PC-9 (cell line): Measurements from ENCODE around the gene CCDC117. TPM values are rescaled to one million over a fixed set of nuclear protein-coding genes. Genes with fewer than 3 reads are reported as not detected.

Source experiments
- BruUV-seq: library from RNA; stranded (reverse); fragments of 400-500 nt; replicated peaks from 2 replicates; lab custom pipeline; 2021; lab: Mats Ljungman, UMichigan
- CTCF ChIA-PET: fragments of 300-600 bp; sonication (Branson Sonifier 250); formaldehyde crosslinking; loops from one replicate; lab custom pipeline; 2022; ENCODE audit warnings: antibody characterized with exemption; lab: Charles Lee
- POLR2A ChIA-PET: fragments of 300-600 bp; sonication (Branson Sonifier 250); formaldehyde crosslinking; loops from one replicate; lab custom pipeline; 2022; ENCODE audit warnings: antibody characterized with exemption; ENCODE audit not compliant: unreplicated experiment; lab: Charles Lee
- DNase-seq, 2 experiments: peaks; one replicate each; pipeline versions ENCODE4 v3.0.0 to v3.0.0-alpha.2; 2015 to 2022; ENCODE audit warnings: mixed read lengths in 1 of 2
- H2AFZ ChIP-seq: fragments of 200-600 bp; sonication (generic); 2 replicates; pipeline ENCODE4 v1.8.1; 2017; ENCODE audit warnings: antibody characterized with exemption
- H3F3A ChIP-seq: fragments of 200-600 bp; sonication (generic); 2 replicates; pipeline ENCODE4 v1.8.1; 2017; ENCODE audit warnings: antibody characterized with exemption, mild to moderate bottlenecking, low read depth; ENCODE audit not compliant: insufficient read depth
- H3K27ac ChIP-seq: fragments of 200-600 bp; sonication (generic); 2 replicates; pipeline ENCODE4 v1.6.1; 2016; ENCODE audit warnings: mixed run types
- H3K27me3 ChIP-seq: fragments of 200-600 bp; sonication (generic); 2 replicates; pipeline ENCODE4 v1.6.1; 2016; ENCODE audit warnings: low read depth, mixed run types; ENCODE audit not compliant: insufficient read depth
- H3K36me3 ChIP-seq: fragments of 200-600 bp; sonication (generic); 2 replicates; pipeline ENCODE4 v1.6.1; 2016; ENCODE audit warnings: low read depth, mixed run types
- H3K4me1 ChIP-seq: fragments of 200-600 bp; sonication (generic); replicated peaks from 2 replicates; pipeline ENCODE4 v1.6.1; 2016; ENCODE audit warnings: mixed run types; ENCODE audit not compliant: insufficient read depth
- H3K4me2 ChIP-seq: fragments of 200-600 bp; sonication (generic); 2 replicates; pipeline ENCODE4 v1.6.1; 2017; ENCODE audit warnings: mixed run types
- H3K4me3 ChIP-seq: fragments of 200-600 bp; sonication (generic); 2 replicates; pipeline ENCODE4 v1.6.1; 2016; ENCODE audit warnings: mixed run types
- H3K79me2 ChIP-seq: fragments of 200-600 bp; sonication (generic); 2 replicates; pipeline ENCODE4 v1.6.1; 2017; ENCODE audit warnings: low read depth, mixed run types
- H3K9me2 ChIP-seq: fragments of 200-600 bp; sonication (generic); 2 replicates; pipeline ENCODE4 v1.8.1; 2017; ENCODE audit warnings: mild to moderate bottlenecking; ENCODE audit not compliant: insufficient read depth
- H3K9me3 ChIP-seq: fragments of 200-600 bp; sonication (generic); 2 replicates; pipeline ENCODE4 v1.8.1; 2016; ENCODE audit warnings: low read depth; ENCODE audit not compliant: insufficient read depth
- H4K20me1 ChIP-seq: fragments of 200-600 bp; sonication (generic); 2 replicates; pipeline ENCODE4 v1.8.1; 2017; ENCODE audit not compliant: insufficient read depth
- EZH2 ChIP-seq: fragments of 200-600 bp; sonication (generic); IDR thresholded peaks from 2 replicates; pipeline ENCODE4 v1.8.0; 2017; ENCODE audit warnings: antibody characterized with exemption, low read depth
- intact Hi-C: fragments of 100-400 bp; cut with micrococcal nuclease; formaldehyde crosslinking; loops from one replicate; pipeline ENCODE4 v1.10.0; 2022; ENCODE audit not compliant: unreplicated experiment
- total RNA-seq: library from RNA; stranded (reverse); gene quantifications from 2 replicates; pipeline ENCODE4 v1.2.3, GENCODE V29; 2021
- TF ChIP-seq, protein P1 (sequence below): fragments of 200-600 bp; sonication (generic); conservative IDR thresholded peaks from 2 replicates; pipeline ENCODE4 v1.6.1; 2017; ENCODE audit warnings: mixed run types, antibody characterized with exemption, mild to moderate bottlenecking, moderate library complexity

The CCDC117 gene
- total RNA-seq, 1 experiment from 2014 or later, result 11.4 TPM

DNA sequence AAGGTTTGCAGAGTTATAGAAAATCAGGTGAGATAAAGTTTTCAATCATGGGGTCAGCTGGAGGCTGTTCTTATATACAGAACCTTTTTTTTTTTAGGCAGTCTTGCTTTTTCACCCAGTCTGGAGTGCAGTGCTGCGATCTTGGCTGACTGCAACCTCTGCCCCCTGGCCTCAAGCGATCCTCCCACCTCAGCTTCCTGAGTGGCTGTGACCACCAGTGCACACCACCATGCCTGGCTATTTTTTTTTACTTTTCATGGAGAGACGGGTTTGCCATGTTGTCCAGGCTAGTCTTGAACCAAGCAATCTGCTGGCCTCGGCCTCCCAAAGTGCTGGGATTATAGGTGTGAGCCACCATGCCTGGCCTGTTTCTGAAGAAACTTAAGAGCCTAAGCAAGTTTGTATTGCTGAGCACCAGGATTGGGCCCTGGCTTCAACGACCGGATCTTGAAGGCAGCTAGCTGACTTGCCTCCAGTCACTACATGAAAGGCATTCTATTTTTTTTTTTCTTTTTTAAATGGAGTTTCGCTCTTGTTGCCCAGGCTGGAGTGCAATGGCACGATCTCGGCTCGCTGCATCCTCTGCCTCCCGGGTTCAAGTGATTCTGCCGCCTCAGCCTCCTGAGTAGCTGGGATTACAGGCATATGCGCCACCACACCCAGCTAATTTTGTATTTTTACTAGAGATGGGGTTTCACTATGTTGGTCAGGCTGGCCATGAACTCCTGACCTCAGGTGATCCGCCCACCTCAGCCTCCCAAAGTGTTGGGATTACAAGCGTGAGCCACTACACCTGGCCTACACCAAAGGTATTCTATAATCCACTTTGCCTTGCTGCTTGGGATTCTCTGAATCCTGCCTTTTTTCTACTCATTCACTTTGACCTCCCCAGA is 20.2 kb downstream of the CCDC117 start:
- CTCF ChIA-PET, result no interaction called here
- intact Hi-C loops, result no loop called here

DNA sequence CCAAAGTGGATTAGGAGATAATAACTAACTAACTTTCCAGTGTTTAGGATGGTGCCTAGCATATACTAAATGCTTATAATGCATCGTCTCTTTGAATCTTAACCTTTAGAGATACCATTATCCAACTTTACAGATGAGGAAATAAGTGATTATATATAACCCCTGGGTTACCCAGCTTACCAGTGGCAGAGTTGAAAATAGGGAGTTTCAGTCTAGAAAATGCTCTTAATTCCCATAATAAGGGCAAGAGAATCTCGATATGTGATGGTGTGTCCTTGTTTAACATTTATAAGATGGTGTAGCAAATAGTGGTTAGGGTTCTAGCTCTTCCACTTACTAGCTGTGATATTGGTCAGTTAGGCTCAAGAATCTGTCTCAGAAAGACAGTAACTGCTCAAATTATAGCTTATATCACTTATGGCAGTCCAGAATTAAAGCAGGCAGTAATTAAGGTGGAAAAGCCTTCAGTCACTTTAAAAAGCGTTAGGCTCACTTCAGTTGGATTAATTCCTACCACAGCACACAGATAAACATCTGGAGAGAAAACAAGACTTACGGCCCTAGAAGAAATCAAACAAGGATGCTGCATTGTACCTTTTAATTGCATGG is 21.6 kb downstream of the CCDC117 start:
- TF ChIP-seq EZH2, result no peak
- TF ChIP-seq, protein P1, sequence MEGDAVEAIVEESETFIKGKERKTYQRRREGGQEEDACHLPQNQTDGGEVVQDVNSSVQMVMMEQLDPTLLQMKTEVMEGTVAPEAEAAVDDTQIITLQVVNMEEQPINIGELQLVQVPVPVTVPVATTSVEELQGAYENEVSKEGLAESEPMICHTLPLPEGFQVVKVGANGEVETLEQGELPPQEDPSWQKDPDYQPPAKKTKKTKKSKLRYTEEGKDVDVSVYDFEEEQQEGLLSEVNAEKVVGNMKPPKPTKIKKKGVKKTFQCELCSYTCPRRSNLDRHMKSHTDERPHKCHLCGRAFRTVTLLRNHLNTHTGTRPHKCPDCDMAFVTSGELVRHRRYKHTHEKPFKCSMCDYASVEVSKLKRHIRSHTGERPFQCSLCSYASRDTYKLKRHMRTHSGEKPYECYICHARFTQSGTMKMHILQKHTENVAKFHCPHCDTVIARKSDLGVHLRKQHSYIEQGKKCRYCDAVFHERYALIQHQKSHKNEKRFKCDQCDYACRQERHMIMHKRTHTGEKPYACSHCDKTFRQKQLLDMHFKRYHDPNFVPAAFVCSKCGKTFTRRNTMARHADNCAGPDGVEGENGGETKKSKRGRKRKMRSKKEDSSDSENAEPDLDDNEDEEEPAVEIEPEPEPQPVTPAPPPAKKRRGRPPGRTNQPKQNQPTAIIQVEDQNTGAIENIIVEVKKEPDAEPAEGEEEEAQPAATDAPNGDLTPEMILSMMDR, result no peak
- H3K9me3 ChIP-seq, result no peaks in the 10 kb centered on the region
- DNase-seq, result no peak
- ChIA-PET CTCF (no interaction called here), POLR2A (no interaction called here)
- no peak overlapping the region for H2AFZ ChIP-seq
- H3K79me2 ChIP-seq, result peaks cover 50% of the 10 kb centered on the region
- intact Hi-C loops, result no loop called here
- no peaks in the 10 kb centered on the region for H3K9me2 ChIP-seq
- H3K27me3 ChIP-seq, result no peaks in the 10 kb centered on the region
- H3F3A ChIP-seq, result peaks cover 88% of the 10 kb centered on the region
- H3K4me2 ChIP-seq, result no peak overlapping the region
- peaks cover 56% of the 10 kb centered on the region for H4K20me1 ChIP-seq
- no TSS peak for BruUV-seq
- H3K4me1 ChIP-seq, result peaks cover 22% of the 10 kb centered on the region
- peak overlapping the region; percentile 9; the same call in 1 of the 2 replicates for H3K27ac ChIP-seq
- H3K36me3 ChIP-seq, result peaks cover 53% of the 10 kb centered on the region
- H3K4me3 ChIP-seq, result no peak overlapping the region

More for the DNA sequence above, 20.2 kb downstream of the CCDC117 start:
- H3K27ac ChIP-seq, result peak overlapping the region; percentile 37
- POLR2A ChIA-PET, result no interaction called here
- H3K4me3 ChIP-seq, result no peak overlapping the region
- no peak for TF ChIP-seq EZH2
- TF ChIP-seq, protein P1, result no peak
- H3K79me2 ChIP-seq, result peaks cover 36% of the 10 kb centered on the region
- no peaks in the 10 kb centered on the region for H3K9me3 ChIP-seq
- no peak overlapping the region for H3K4me2 ChIP-seq
- peaks cover 12% of the 10 kb centered on the region; the same call in 1 of the 2 replicates for H3K4me1 ChIP-seq
- peaks cover 40% of the 10 kb centered on the region for H3K36me3 ChIP-seq
- H4K20me1 ChIP-seq, result peaks cover 46% of the 10 kb centered on the region
- peaks cover 77% of the 10 kb centered on the region for H3F3A ChIP-seq
- no peaks in the 10 kb centered on the region for H3K9me2 ChIP-seq
- H3K27me3 ChIP-seq, result no peaks in the 10 kb centered on the region
- BruUV-seq, result no TSS peak
- H2AFZ ChIP-seq, result no peak overlapping the region
- DNase-seq, result no peak

DNA sequence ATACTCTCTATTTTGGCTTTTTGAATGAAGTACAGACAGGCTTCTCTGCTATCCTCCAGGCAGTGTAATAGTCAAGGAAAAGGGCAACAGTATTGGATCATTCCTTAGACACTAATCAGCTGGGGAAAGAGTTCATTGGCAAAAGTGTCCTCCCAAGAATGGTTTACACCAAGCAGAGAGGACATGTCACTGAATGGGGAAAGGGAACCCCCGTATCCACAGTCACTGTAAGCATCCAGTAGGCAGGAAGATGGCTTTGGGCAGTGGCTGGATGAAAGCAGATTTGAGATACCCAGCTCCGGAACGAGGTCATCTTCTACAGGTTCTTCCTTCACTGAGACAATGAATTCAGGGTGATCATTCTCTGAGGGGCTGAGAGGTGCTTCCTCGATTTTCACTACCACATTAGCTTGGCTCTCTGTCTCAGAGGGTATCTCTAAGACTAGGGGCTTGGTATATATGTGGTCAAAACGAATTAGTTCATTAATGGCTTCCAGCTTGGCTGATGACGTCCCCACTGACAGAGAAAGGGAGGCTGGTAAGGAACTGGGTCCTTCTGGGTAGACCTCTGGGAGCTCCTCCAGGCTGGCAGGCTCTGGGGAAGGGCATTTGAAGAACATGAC is 22.7 kb downstream of the CCDC117 start:
- H3F3A ChIP-seq, result peaks cover 93% of the 10 kb centered on the region
- H2AFZ ChIP-seq, result no peak overlapping the region
- no peak overlapping the region for H3K4me3 ChIP-seq
- peak overlapping the region; percentile 9; the same call in 1 of the 2 replicates for H3K27ac ChIP-seq
- no peak for TF ChIP-seq EZH2
- TF ChIP-seq, protein P1, result no peak
- H3K27me3 ChIP-seq, result no peaks in the 10 kb centered on the region
- DNase-seq, result no peak
- H3K4me2 ChIP-seq, result peak overlapping the region; percentile 12; the same call in 1 of the 2 replicates
- POLR2A ChIA-PET, result no interaction called here
- no peaks in the 10 kb centered on the region for H3K9me3 ChIP-seq
- H4K20me1 ChIP-seq, result peaks cover 56% of the 10 kb centered on the region
- H3K4me1 ChIP-seq, result peaks cover 22% of the 10 kb centered on the region
- intact Hi-C loops, result no loop called here
- peaks cover 61% of the 10 kb centered on the region for H3K79me2 ChIP-seq
- CTCF ChIA-PET, result no interaction called here
- no peaks in the 10 kb centered on the region for H3K9me2 ChIP-seq
- peaks cover 60% of the 10 kb centered on the region for H3K36me3 ChIP-seq
- BruUV-seq, result no TSS peak
